Left lobe of liver (tissue), 1 donor: ENCODE data around the gene PTGS2. TPM values are rescaled to one million over a fixed set of nuclear protein-coding genes. Genes with fewer than 3 reads are reported as not detected.

Experiments
- total RNA-seq: library from RNA; stranded (reverse); gene quantifications from one replicate; pipeline ENCODE4 v1.2.1, GENCODE V29; 2021
- donor health status: DM: no; HTN: yes; CAD: no.

The PTGS2 gene
- total RNA-seq, 1 donor from 2014 or later: 0.48 TPM

Other genes starting within 250 kb of the PTGS2 start
- gene PDC, start 219.3 kb downstream of the PTGS2 start, total RNA-seq: not detected
- 0.63 TPM for gene PLA2G4A, start 148.5 kb upstream of the PTGS2 start, total RNA-seq